NB4 (cell line): Measurements from ENCODE around the gene ACLY.

ENCODE experiments used
- MAX ChIP-seq: IDR thresholded peaks from 2 replicates; pipeline ENCODE4 v1.6.1; 2011; ENCODE audit warnings: low read depth, low read length
- MYC ChIP-seq: IDR thresholded peaks from 2 replicates; pipeline ENCODE4 v1.6.1; 2011; ENCODE audit warnings: low read depth, low read length
- POLR2A ChIP-seq: IDR thresholded peaks from 2 replicates; pipeline ENCODE4 v1.6.1; 2011; ENCODE audit warnings: mild to moderate bottlenecking; ENCODE audit not compliant: insufficient read length; ENCODE audit errors: extremely low read depth
- TF ChIP-seq, protein P1 (sequence below): IDR thresholded peaks from one replicate; pipeline ENCODE4 v1.5.1; 2012; ENCODE audit warnings: low read depth, low read length

DNA sequence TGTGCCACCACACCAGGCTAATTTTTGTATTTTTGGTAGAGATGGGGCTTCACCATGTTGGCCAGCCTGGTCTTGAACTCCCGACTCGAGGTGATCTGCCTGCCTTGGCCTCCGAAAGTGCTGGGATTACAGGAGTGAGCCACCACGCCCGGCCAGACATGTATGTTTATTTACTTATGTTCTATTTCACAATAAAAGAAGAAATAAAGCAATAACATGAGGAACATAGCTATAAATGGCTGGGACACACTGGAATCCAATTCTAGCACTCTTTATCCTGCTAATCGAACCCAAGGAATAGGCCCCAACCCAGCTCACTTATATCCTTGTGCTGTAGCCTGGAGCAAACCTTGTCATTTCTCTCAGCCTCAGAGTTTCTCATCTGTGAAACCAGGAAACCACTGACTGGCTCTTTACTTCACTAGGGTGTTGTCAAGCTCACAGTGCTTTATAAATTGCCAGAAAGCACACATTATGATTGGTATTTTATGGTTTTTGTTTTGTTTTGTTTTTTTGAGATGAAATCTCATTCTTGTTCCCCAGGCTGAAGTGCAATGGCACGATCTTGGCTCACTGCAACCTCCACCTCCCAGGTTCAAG is 7.3 kb upstream of the ACLY start:
- TF ChIP-seq, protein P1, sequence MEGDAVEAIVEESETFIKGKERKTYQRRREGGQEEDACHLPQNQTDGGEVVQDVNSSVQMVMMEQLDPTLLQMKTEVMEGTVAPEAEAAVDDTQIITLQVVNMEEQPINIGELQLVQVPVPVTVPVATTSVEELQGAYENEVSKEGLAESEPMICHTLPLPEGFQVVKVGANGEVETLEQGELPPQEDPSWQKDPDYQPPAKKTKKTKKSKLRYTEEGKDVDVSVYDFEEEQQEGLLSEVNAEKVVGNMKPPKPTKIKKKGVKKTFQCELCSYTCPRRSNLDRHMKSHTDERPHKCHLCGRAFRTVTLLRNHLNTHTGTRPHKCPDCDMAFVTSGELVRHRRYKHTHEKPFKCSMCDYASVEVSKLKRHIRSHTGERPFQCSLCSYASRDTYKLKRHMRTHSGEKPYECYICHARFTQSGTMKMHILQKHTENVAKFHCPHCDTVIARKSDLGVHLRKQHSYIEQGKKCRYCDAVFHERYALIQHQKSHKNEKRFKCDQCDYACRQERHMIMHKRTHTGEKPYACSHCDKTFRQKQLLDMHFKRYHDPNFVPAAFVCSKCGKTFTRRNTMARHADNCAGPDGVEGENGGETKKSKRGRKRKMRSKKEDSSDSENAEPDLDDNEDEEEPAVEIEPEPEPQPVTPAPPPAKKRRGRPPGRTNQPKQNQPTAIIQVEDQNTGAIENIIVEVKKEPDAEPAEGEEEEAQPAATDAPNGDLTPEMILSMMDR = no peak
- TF ChIP-seq MYC (no peak), MAX (no peak), POLR2A (no peak)
